ENCODE data around the gene GSS.

GSS gene

DNA sequence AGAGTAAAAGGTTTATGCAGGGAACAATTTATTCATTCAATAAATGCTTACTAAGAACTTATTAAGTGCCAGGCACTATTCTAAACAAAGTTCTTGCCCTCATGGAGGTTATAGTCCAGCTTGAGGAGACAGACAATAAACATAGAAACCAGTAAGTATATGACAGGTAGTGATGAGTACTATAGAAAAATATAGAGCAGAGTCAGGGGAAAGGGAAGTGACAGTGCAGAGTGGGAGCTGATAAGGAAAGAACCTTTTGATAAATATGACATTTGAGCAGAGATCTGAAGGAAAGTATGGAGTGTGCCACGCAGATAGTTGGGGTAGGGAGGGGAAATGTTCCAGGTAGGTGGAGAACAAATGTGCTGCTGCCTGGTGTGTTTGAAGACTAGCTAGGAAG is 67.1 kb downstream of the GSS start:
- Histone ChIP-seq H3K36me3 (replicated peaks) (peaks cover 2% of the 10 kb centered on the region), H3K4me3 (ENCODE audit: low read depth, low read length) (no peak overlapping the region), H3K27me3 (replicated peaks) (no peaks in the 10 kb centered on the region), H3K27ac (no peak overlapping the region)
- TF ChIP-seq, protein P1, sequence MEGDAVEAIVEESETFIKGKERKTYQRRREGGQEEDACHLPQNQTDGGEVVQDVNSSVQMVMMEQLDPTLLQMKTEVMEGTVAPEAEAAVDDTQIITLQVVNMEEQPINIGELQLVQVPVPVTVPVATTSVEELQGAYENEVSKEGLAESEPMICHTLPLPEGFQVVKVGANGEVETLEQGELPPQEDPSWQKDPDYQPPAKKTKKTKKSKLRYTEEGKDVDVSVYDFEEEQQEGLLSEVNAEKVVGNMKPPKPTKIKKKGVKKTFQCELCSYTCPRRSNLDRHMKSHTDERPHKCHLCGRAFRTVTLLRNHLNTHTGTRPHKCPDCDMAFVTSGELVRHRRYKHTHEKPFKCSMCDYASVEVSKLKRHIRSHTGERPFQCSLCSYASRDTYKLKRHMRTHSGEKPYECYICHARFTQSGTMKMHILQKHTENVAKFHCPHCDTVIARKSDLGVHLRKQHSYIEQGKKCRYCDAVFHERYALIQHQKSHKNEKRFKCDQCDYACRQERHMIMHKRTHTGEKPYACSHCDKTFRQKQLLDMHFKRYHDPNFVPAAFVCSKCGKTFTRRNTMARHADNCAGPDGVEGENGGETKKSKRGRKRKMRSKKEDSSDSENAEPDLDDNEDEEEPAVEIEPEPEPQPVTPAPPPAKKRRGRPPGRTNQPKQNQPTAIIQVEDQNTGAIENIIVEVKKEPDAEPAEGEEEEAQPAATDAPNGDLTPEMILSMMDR (IDR thresholded peaks at IDR 0.05; ENCODE audit: low read depth, low read length, missing control alignments), result no peak
- in situ Hi-C loops (cut with HindIII; ENCODE audit: low pct_ligation_motif_present, low sequenced_read_pairs), result no loop called here
- DNase-seq, result no peak

DNA sequence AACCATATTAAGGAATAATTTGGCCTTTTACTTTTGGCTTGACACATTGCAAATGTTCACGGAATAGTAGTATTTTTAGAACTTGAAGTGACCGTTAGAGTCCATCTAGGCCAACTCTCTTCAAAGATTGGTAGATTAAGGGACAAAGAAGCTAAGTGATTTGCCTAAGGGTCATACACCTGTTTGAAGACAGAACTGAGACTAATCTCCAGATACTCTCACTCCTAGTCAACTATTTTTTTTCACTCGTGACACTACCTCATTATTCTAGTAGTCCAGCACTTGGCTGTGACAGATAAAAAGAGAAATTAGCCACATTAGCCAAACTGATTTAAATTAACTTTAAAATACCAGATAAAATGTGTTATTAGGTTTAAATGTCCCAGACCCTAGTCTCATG is 68.6 kb downstream of the GSS start:
- peaks cover 8% of the 10 kb centered on the region for H3K36me3 ChIP-seq (replicated peaks)
- H3K27ac ChIP-seq, result no peak overlapping the region
- in situ Hi-C loops (cut with HindIII; ENCODE audit: low pct_ligation_motif_present, low sequenced_read_pairs), result no loop called here
- no peak overlapping the region for H3K4me3 ChIP-seq (ENCODE audit: low read depth, low read length)
- TF ChIP-seq, protein P1 (IDR thresholded peaks at IDR 0.05; ENCODE audit: low read depth, low read length, missing control alignments), result no peak
- no peak for DNase-seq
- H3K27me3 ChIP-seq (replicated peaks), result no peaks in the 10 kb centered on the region

DNA sequence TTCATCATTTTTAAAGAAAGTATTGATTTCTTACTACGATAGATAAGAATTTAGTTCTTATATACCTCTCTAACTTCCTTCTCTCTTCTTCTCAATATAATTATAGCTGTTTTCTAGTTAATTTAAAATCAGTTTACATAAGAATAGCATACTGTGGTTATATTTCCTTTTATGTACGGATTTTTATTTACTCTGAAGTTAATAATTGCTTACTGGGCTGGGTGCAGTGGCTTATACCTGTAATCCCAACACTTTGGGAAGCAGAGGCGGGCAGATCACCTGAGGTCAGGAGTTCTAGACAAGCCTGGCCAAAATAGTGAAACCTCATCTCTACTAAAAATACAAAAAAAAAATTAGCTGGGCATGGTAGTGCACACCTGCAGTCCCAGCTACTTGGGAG is 69.5 kb downstream of the GSS start:
- no peak for DNase-seq
- TF ChIP-seq, protein P1 (IDR thresholded peaks at IDR 0.05; ENCODE audit: low read depth, low read length, missing control alignments), result no peak
- Histone ChIP-seq H3K27me3 (replicated peaks) (no peaks in the 10 kb centered on the region), H3K36me3 (replicated peaks) (peaks cover 8% of the 10 kb centered on the region), H3K4me3 (ENCODE audit: low read depth, low read length) (no peak overlapping the region), H3K27ac (no peak overlapping the region)
- in situ Hi-C loops (cut with HindIII; ENCODE audit: low pct_ligation_motif_present, low sequenced_read_pairs), result no loop called here

- peaks cover 8% of the 10 kb centered on the region for H3K36me3 ChIP-seq (replicated peaks)
- no peak overlapping the region for H3K4me3 ChIP-seq (ENCODE audit: low read depth, low read length)
- no peaks in the 10 kb centered on the region for H3K27me3 ChIP-seq (replicated peaks)
- TF ChIP-seq, protein P1 (IDR thresholded peaks at IDR 0.05; ENCODE audit: low read depth, low read length, missing control alignments), result no peak
- in situ Hi-C loops (cut with HindIII; ENCODE audit: low pct_ligation_motif_present, low sequenced_read_pairs), result no loop called here
- DNase-seq, result no peak
- no peak overlapping the region for H3K27ac ChIP-seq
Measured at GRCh38 chr20:34884260-34884659, 71.3 kb downstream of the GSS start.

DNA sequence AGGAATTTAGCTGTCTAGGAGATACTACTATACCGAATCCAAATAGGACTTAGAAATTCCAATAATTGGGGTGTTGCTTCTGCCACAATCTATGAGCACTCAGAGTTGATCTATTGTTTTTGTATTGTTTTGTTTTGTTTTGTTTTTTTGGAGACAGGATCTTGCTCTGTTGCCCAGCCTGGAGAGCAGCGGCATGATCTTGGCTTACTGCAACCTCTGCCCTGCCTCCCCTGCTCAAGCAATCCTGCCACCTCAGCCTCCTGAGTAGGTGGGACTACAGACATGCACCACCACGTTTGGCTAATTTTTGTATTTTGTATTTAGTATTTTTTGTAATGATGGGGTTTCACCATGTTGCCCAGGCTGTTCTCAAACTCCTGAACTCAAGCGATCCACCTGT is 71.8 kb downstream of the GSS start:
- Histone ChIP-seq H3K4me3 (ENCODE audit: low read depth, low read length) (no peak overlapping the region), H3K27me3 (replicated peaks) (no peaks in the 10 kb centered on the region), H3K27ac (no peak overlapping the region), H3K36me3 (replicated peaks) (peaks cover 8% of the 10 kb centered on the region)
- in situ Hi-C loops (cut with HindIII; ENCODE audit: low pct_ligation_motif_present, low sequenced_read_pairs), result no loop called here
- TF ChIP-seq, protein P1 (IDR thresholded peaks at IDR 0.05; ENCODE audit: low read depth, low read length, missing control alignments), result no peak
- no peak for DNase-seq

DNA sequence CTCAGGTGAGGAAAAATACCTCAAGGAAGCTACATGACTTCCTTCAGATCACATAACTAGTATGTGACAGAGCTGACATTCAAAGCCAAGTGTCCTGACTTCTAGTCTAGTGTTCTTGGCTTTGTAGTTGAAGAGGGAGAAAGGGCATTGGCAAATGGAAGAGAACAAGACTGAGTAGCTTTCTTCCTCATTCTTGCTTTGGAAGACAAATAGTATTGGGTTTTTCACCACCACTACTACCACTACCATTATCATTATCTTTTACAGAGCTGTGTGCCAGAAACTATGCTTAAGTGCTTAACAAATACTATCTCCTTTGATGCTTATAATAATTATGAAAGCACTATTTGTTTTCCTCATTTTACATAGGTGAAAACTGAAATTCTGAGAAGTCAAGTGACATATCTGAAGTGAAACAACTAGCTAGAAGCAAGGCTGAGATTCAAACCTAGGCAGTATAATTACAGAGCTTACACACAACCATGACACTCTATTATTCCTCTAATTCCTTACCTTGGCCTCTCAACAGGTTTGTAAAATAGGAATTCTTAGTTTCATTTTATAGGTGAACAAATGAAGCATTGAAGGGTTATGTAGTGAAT is 72.4 kb downstream of the GSS start:
- Histone ChIP-seq H3K27ac (no peak overlapping the region), H3K27me3 (replicated peaks) (no peaks in the 10 kb centered on the region), H3K36me3 (replicated peaks) (peaks cover 8% of the 10 kb centered on the region), H3K4me3 (ENCODE audit: low read depth, low read length) (no peak overlapping the region)
- in situ Hi-C loops (cut with HindIII; ENCODE audit: low pct_ligation_motif_present, low sequenced_read_pairs), result no loop called here
- DNase-seq, result no peak
- TF ChIP-seq, protein P1 (IDR thresholded peaks at IDR 0.05; ENCODE audit: low read depth, low read length, missing control alignments), result no peak

Data from brain microvascular endothelial cell (primary cell).